CD8-positive, alpha-beta memory T cell (primary cell): ENCODE measurements around the gene FBXW7. TPM values are rescaled to one million over a fixed set of nuclear protein-coding genes. Genes with fewer than 3 reads are reported as not detected.

Source experiments
- CTCF ChIA-PET: fragments of 350-600 bp; sonication (Branson Sonifier 250); formaldehyde crosslinking; loops from one replicate; lab custom pipeline; 2021; ENCODE audit warnings: antibody characterized with exemption; lab: Charles Lee
- POLR2A ChIA-PET: fragments of 350-600 bp; sonication (Branson Sonifier 250); formaldehyde crosslinking; loops from one replicate; lab custom pipeline; 2021; ENCODE audit warnings: antibody characterized with exemption; lab: Charles Lee
- DNase-seq, 5 donors: peaks; one replicate each; pipeline versions ENCODE4 v3.0.0 to v3.0.0-alpha.2; 2020 to 2022; ENCODE audit warnings: mixed read lengths in 1 of 5
- H3K27ac ChIP-seq: one replicate; pipeline ENCODE4 v1.7.0; 2013; ENCODE audit warnings: low read depth, mild to moderate bottlenecking, low read length, moderate library complexity
- H3K27me3 ChIP-seq: 2 replicates; pipeline ENCODE4 v1.7.0; 2013; ENCODE audit warnings: low read length, mild to moderate bottlenecking; ENCODE audit not compliant: insufficient read depth, poor library complexity, severe bottlenecking
- H3K36me3 ChIP-seq: 2 replicates; pipeline ENCODE4 v1.7.0; 2013; ENCODE audit warnings: mild to moderate bottlenecking, low read length, moderate library complexity; ENCODE audit not compliant: insufficient read depth
- H3K4me1 ChIP-seq: 2 replicates; pipeline ENCODE4 v1.7.0; 2013; ENCODE audit warnings: mild to moderate bottlenecking, low read length, moderate library complexity; ENCODE audit not compliant: insufficient read depth
- H3K4me3 ChIP-seq: 2 replicates; pipeline ENCODE4 v1.7.0; 2013; ENCODE audit warnings: mild to moderate bottlenecking, low read length
- H3K9me3 ChIP-seq: 2 replicates; pipeline ENCODE4 v1.7.0; 2013; ENCODE audit warnings: mild to moderate bottlenecking, low read length
- H3K27ac Mint-ChIP-seq, 8 donors: one replicate each; pipeline ENCODE4 v1.8.0; 2020 to 2021; ENCODE audit warnings: mixed read lengths in 8 of 8, mild to moderate bottlenecking in 6 of 8, inconsistent platforms in 3 of 8, moderate library complexity in 3 of 8
- H3K27me3 Mint-ChIP-seq, 2 donors: one replicate each; pipeline ENCODE4 v1.8.0; 2020 to 2021; ENCODE audit warnings: mixed read lengths in 2 of 2, mild to moderate bottlenecking in 1 of 2, moderate library complexity in 1 of 2
- H3K36me3 Mint-ChIP-seq, 3 donors: one replicate each; pipeline ENCODE4 v1.8.0; 2020 to 2021; ENCODE audit warnings: mixed read lengths in 3 of 3, inconsistent platforms in 1 of 3, mild to moderate bottlenecking in 1 of 3
- H3K4me1 Mint-ChIP-seq, 3 donors: one replicate each; pipeline ENCODE4 v1.8.0; 2020 to 2021; ENCODE audit warnings: mixed read lengths in 3 of 3, inconsistent platforms in 1 of 3, mild to moderate bottlenecking in 1 of 3
- H3K4me3 Mint-ChIP-seq, 7 donors: one replicate each; pipeline ENCODE4 v1.8.0; 2020 to 2021; ENCODE audit warnings: mixed read lengths in 7 of 7, mild to moderate bottlenecking in 6 of 7, moderate library complexity in 4 of 7, inconsistent platforms in 2 of 7
- H3K9me3 Mint-ChIP-seq, 5 donors: one replicate each; pipeline ENCODE4 v1.8.0; 2020 to 2022; ENCODE audit warnings: mixed read lengths in 5 of 5, mild to moderate bottlenecking in 3 of 5, moderate library complexity in 2 of 5, inconsistent platforms in 1 of 5
- polyA plus RNA-seq: library from polyadenylated mRNA; unstranded; fragments of 300-500 nt; fragmentation: Illumina TruSeq; gene quantifications from one replicate; pipeline ENCODE4 v1.2.3, GENCODE V29; 2021
- total RNA-seq, 2 experiments: library from RNA; stranded (reverse); gene quantifications; one replicate each; pipeline ENCODE4 v1.2.3, GENCODE V29; 2021

Gene FBXW7
- total and polyA plus RNA-seq, 3 experiments from 2014 or later = 42.7 to 54.3 (median 46.6) TPM

DNA sequence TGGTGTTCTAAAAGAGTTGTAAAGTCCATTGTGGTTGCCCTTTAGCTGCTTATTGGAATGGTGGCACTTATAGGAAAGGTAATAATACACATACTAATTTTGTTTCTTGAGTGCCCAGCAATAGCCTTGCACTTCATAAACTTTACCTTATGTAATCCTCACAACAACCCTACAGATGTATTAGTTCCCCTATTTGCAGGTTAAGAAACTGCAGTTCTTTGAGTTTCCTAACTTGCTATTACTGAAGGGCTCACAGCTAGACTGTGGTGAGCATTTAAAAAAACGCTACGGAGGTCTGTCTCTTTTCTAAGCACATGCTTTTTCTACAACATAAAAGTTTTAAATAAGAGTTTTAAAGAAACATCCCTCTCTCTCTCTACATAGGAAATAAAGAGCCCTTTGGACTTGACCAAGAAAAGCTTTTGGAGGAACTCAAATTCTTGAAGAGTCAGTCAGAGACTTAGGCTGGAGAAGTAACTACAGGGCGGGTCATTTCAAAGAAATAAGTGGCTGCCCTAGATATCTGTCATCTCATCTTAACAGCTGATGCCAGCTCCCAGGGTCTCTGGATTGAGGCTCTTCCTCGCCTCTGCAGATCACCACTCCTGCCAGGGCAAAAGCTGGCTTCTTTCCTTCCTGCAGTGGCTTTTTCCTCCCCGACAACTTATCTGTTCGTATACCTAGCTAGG, 42.0 kb upstream of the FBXW7 start:
- Histone ChIP-seq H3K27ac (no peak overlapping the region), H3K4me3 (no peak overlapping the region), H3K36me3 (no peaks in the 10 kb centered on the region), H3K27me3 (no peaks in the 10 kb centered on the region), H3K9me3 (no peaks in the 10 kb centered on the region), H3K4me1 (no peaks in the 10 kb centered on the region)
- no peak overlapping the region for H3K27ac Mint-ChIP-seq
- POLR2A ChIA-PET = no interaction called here
- CTCF ChIA-PET = interaction anchor here (1.4 to 1.5 kb wide), 2 partner anchors 14 to 77 kb away, joined by 4 to 5 read pairs; no protein-coding TSS in a partner anchor
- H3K36me3 Mint-ChIP-seq = no peaks in the 10 kb centered on the region
- H3K27me3 Mint-ChIP-seq = peaks cover 3 to 10% of the 10 kb centered on the region in 2 donors
- no peaks in the 10 kb centered on the region for H3K4me1 Mint-ChIP-seq
- no peaks in the 10 kb centered on the region for H3K9me3 Mint-ChIP-seq
- H3K4me3 Mint-ChIP-seq = no peak overlapping the region
- DNase-seq = no peak

DNA sequence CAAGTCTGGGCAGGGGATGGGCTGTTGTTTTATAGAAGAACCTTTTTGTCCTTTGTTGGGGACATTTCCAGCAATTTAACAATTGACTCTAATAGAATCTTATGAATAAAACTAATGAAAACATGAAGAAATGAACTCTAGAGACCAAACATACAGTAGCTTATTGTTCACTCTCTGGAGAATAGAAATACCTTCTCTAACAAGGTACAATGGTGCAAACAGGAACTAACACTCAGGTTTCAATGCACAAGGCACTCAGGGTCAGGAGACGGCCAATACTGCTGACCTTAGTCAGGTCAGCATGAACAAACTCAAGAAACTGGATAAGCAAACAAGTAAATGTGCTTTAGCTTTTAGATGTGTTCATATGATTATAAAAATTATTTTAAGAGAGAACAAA, 39.6 kb upstream of the FBXW7 start:
- Mint-ChIP-seq H3K27me3 (peaks cover 3 to 10% of the 10 kb centered on the region in 2 donors), H3K27ac (no peak overlapping the region), H3K4me1 (no peaks in the 10 kb centered on the region), H3K36me3 (no peaks in the 10 kb centered on the region), H3K9me3 (no peaks in the 10 kb centered on the region), H3K4me3 (no peak overlapping the region)
- H3K4me1 ChIP-seq = no peaks in the 10 kb centered on the region
- ChIA-PET POLR2A (no interaction called here), CTCF (no interaction called here)
- H3K27ac ChIP-seq = no peak overlapping the region
- DNase-seq = no peak
- no peaks in the 10 kb centered on the region for H3K27me3 ChIP-seq
- H3K4me3 ChIP-seq = no peak overlapping the region
- H3K9me3 ChIP-seq = no peaks in the 10 kb centered on the region
- no peaks in the 10 kb centered on the region for H3K36me3 ChIP-seq

DNA sequence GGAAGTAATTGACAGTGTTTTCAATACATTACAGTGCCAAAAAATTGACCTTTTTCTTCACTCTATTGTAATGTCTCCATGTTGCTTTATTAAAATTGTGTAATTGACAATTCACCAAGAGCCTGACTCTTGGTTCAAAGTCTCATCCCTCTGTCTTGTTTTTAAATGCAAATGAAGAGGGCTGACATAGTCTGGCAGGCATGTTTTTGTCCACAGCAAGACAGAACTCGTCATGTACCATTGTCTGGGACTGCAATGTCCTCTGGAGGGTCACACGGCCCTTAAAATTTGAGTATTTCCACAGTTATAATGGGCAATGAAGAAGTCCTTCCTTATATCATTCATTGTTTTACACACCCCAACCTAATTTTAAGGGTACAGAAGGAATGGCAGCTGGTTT, 38.0 kb upstream of the FBXW7 start:
- no peak overlapping the region for H3K4me3 Mint-ChIP-seq
- H3K4me1 ChIP-seq = no peaks in the 10 kb centered on the region
- no peak overlapping the region for H3K27ac ChIP-seq
- H3K27me3 ChIP-seq = no peaks in the 10 kb centered on the region
- H3K9me3 ChIP-seq = no peaks in the 10 kb centered on the region
- H3K9me3 Mint-ChIP-seq = no peaks in the 10 kb centered on the region
- H3K27me3 Mint-ChIP-seq = peaks cover 3 to 10% of the 10 kb centered on the region in 2 donors
- no peaks in the 10 kb centered on the region for H3K36me3 ChIP-seq
- H3K27ac Mint-ChIP-seq = no peak overlapping the region
- ChIA-PET POLR2A (no interaction called here), CTCF (no interaction called here)
- no peak for DNase-seq
- no peak overlapping the region for H3K4me3 ChIP-seq
- H3K36me3 Mint-ChIP-seq = no peaks in the 10 kb centered on the region
- H3K4me1 Mint-ChIP-seq = no peaks in the 10 kb centered on the region

DNA sequence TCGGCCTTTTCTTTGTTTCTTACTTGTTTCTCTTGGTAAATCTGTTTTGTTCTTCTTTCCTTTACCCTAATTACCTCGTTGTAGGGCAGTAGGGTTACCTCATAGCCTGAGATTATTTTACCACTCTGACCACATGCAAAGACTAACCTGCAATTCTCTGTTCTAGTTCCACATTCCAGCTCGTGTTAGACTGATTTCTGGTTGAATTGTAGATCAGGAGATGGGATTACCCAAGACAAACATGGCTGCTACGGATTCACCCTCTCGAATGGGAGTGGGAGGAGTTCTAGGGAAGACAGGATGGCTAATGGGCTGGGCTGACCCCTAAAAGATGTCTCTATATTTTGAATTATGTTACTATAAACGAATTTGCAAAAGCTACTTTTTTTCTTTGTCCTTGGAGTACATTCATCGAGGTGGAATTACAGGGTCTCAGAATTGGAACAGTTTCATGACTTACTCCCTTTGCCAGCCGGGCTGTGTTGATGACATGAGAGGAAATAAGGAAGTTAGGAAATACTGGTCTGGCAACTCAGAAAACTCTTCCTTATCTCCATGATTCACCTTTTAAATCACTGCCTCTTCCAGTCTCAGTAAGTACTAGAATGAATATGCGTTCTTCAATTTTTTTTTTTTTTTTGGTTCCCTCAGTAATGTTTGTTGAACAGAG, 36.7 kb upstream of the FBXW7 start:
- POLR2A ChIA-PET = no interaction called here
- no peaks in the 10 kb centered on the region for H3K9me3 Mint-ChIP-seq
- CTCF ChIA-PET = no interaction called here

DNA sequence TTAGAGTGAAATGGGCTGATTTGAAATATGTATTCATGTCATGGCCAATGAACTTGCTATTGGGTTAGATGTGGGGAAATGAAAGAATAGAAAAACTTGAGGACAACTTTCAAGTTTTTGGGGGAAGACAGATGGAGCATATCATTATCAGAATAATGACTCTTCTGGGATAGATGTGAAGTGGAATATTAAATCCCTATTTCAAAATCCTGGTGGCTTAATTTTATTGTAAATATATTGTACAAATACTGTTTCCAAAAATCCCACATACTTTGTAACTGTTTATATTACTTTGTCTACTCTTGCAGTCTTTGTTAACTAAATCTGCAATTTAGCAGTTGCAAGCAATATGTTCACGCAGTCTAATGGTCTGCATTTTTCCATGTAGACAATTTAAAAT, 35.9 kb upstream of the FBXW7 start:
- POLR2A ChIA-PET = no interaction called here
- H3K27me3 ChIP-seq = no peaks in the 10 kb centered on the region
- no peak overlapping the region for H3K27ac ChIP-seq

More for the DNA sequence above, 36.7 kb upstream of the FBXW7 start:
- Mint-ChIP-seq H3K36me3 (no peaks in the 10 kb centered on the region), H3K4me3 (no peak overlapping the region), H3K27ac (no peak overlapping the region), H3K27me3 (peaks cover 3 to 10% of the 10 kb centered on the region in 2 donors), H3K4me1 (no peaks in the 10 kb centered on the region)
- Histone ChIP-seq H3K9me3 (no peaks in the 10 kb centered on the region), H3K36me3 (no peaks in the 10 kb centered on the region), H3K27me3 (no peaks in the 10 kb centered on the region), H3K4me3 (no peak overlapping the region), H3K4me1 (no peaks in the 10 kb centered on the region), H3K27ac (no peak overlapping the region)
- no peak for DNase-seq

DNA sequence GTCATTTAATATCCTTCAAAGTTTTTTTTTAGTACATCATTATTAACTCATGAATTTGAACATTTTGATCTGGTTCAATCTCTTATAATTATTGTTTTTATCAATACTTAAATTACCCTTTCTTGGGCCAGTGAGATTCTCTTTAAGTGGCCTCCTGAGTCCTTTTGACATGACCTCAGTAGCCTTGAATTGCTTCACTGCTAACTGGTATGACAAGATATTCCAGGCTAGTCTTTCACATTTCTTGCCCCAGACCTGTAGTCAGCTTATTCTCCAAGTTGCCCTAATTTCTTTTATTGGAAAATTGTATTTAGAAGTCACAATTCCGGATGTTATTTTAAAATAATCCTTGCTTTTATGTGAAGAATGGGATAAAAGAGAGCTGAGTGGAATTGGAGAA, 35.4 kb upstream of the FBXW7 start:
- CTCF ChIA-PET = no interaction called here
- POLR2A ChIA-PET = no interaction called here

More for the DNA sequence above, 35.9 kb upstream of the FBXW7 start:
- CTCF ChIA-PET = no interaction called here
- H3K36me3 ChIP-seq = no peaks in the 10 kb centered on the region
- Mint-ChIP-seq H3K27me3 (peaks cover 3 to 10% of the 10 kb centered on the region in 2 donors), H3K4me3 (no peak overlapping the region), H3K36me3 (no peaks in the 10 kb centered on the region), H3K4me1 (no peaks in the 10 kb centered on the region), H3K9me3 (no peaks in the 10 kb centered on the region), H3K27ac (no peak overlapping the region)
- no peak for DNase-seq
- no peak overlapping the region for H3K4me3 ChIP-seq
- no peaks in the 10 kb centered on the region for H3K4me1 ChIP-seq
- H3K9me3 ChIP-seq = no peaks in the 10 kb centered on the region

DNA sequence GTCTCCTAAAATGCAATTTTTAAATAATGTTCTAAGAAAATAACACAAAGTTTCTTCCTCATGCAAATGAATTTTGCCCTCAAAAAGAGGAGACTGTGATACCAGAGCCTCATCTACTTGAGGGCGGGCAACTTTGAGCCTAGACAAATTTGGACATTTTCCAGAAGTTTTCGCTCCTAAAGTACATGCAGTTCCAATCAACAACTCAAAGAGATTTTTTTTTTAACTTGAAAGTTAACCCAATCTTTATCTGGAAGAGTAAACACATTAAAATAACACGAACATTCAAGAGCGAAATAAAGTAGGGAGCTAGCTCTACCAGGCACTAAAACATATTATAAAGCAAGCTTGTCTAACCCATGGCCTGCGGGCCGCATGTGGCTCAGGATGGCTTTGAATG, 29.4 kb upstream of the FBXW7 start:
- Mint-ChIP-seq H3K27ac (no peak overlapping the region), H3K4me3 (no peak overlapping the region), H3K4me1 (no peaks in the 10 kb centered on the region), H3K27me3 (no peaks in the 10 kb centered on the region), H3K9me3 (no peaks in the 10 kb centered on the region), H3K36me3 (no peaks in the 10 kb centered on the region)
- Histone ChIP-seq H3K36me3 (no peaks in the 10 kb centered on the region), H3K4me3 (no peak overlapping the region), H3K27me3 (no peaks in the 10 kb centered on the region), H3K4me1 (no peaks in the 10 kb centered on the region), H3K27ac (no peak overlapping the region), H3K9me3 (no peaks in the 10 kb centered on the region)
- no peak for DNase-seq
- POLR2A ChIA-PET = interaction anchor here (1.1 kb wide), 1 partner anchor 11 kb away, joined by 3 read pairs; no protein-coding TSS in a partner anchor
- CTCF ChIA-PET = interaction anchor here (1.2 kb wide), 1 partner anchor 15 kb away, joined by 3 read pairs; no protein-coding TSS in a partner anchor

More for the DNA sequence above, 35.4 kb upstream of the FBXW7 start:
- Histone ChIP-seq H3K36me3 (no peaks in the 10 kb centered on the region), H3K4me1 (no peaks in the 10 kb centered on the region), H3K9me3 (no peaks in the 10 kb centered on the region), H3K27ac (no peak overlapping the region), H3K4me3 (no peak overlapping the region), H3K27me3 (no peaks in the 10 kb centered on the region)
- Mint-ChIP-seq H3K36me3 (no peaks in the 10 kb centered on the region), H3K4me3 (no peak overlapping the region), H3K9me3 (no peaks in the 10 kb centered on the region), H3K27ac (no peak overlapping the region), H3K27me3 (peaks cover 3 to 10% of the 10 kb centered on the region in 2 donors), H3K4me1 (no peaks in the 10 kb centered on the region)
- DNase-seq = no peak

DNA sequence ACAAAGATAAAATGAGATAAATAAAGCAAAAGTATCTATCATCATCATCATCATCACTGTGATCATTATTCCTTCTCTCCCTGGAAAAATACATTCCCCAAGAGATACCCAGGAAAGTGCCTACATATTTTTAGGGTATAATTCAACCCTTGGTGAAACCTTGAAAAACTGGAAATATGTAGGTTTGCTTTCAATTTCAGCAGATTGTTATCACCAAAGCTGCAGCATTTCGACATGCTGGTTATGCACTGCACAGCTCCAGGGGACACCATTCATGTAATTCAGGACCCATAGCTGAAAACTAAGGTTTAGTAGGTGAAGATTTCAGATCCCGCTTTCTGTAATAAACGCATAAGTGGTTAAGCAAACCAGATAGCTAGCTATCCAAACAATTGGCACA, 28.4 kb upstream of the FBXW7 start:
- Mint-ChIP-seq H3K4me1 (no peaks in the 10 kb centered on the region), H3K36me3 (no peaks in the 10 kb centered on the region), H3K9me3 (no peaks in the 10 kb centered on the region), H3K27ac (no peak overlapping the region), H3K4me3 (no peak overlapping the region), H3K27me3 (no peaks in the 10 kb centered on the region)
- no peaks in the 10 kb centered on the region for H3K9me3 ChIP-seq
- no peak for DNase-seq
- POLR2A ChIA-PET = no interaction called here
- H3K4me1 ChIP-seq = no peaks in the 10 kb centered on the region
- H3K36me3 ChIP-seq = no peaks in the 10 kb centered on the region
- H3K27me3 ChIP-seq = no peaks in the 10 kb centered on the region
- H3K4me3 ChIP-seq = no peak overlapping the region
- H3K27ac ChIP-seq = no peak overlapping the region
- CTCF ChIA-PET = interaction anchor here (1.2 kb wide), 1 partner anchor 16 kb away, joined by 3 read pairs; no protein-coding TSS in a partner anchor
